Subcutaneous abdominal adipose tissue (tissue), 5 donors: ENCODE measurements around the gene C9orf43.

Experiments
- H3K27ac ChIP-seq: one replicate; pipeline ENCODE4 v1.7.0; 2013; ENCODE audit warnings: low read depth, mild to moderate bottlenecking, inconsistent platforms, low read length, moderate library complexity
- H3K27me3 ChIP-seq, 5 donors: one replicate each; pipeline ENCODE4 v1.7.0; 2013; ENCODE audit warnings: low read length in 5 of 5, inconsistent platforms in 1 of 5; ENCODE audit not compliant: control insufficient read depth in 5 of 5, insufficient read depth in 4 of 5
- H3K36me3 ChIP-seq, 5 donors: one replicate each; pipeline ENCODE4 v1.7.0; 2013; ENCODE audit warnings: low read length in 5 of 5; ENCODE audit not compliant: control insufficient read depth in 5 of 5, insufficient read depth in 5 of 5
- H3K4me1 ChIP-seq, 5 donors: one replicate each; pipeline ENCODE4 v1.7.0; 2013; ENCODE audit warnings: low read length in 5 of 5, mild to moderate bottlenecking in 3 of 5, moderate library complexity in 1 of 5; ENCODE audit not compliant: control insufficient read depth in 5 of 5, insufficient read depth in 5 of 5
- H3K4me3 ChIP-seq, 5 donors: one replicate each; pipeline ENCODE4 v1.7.0; 2013; ENCODE audit warnings: low read length in 5 of 5, low read depth in 1 of 5
- H3K9ac ChIP-seq, 5 donors: one replicate each; pipeline ENCODE4 v1.7.0; 2013; ENCODE audit warnings: low read length in 5 of 5, mild to moderate bottlenecking in 4 of 5, moderate library complexity in 3 of 5
- H3K9me3 ChIP-seq, 5 donors: one replicate each; pipeline ENCODE4 v1.7.0; 2013; ENCODE audit warnings: low read length in 5 of 5; ENCODE audit not compliant: control insufficient read depth in 5 of 5
- donor health status: healthy.
- donor health status: healthy.
- donor health status: healthy.
- donor health status: healthy.
- donor health status: healthy.

C9orf43 gene

DNA sequence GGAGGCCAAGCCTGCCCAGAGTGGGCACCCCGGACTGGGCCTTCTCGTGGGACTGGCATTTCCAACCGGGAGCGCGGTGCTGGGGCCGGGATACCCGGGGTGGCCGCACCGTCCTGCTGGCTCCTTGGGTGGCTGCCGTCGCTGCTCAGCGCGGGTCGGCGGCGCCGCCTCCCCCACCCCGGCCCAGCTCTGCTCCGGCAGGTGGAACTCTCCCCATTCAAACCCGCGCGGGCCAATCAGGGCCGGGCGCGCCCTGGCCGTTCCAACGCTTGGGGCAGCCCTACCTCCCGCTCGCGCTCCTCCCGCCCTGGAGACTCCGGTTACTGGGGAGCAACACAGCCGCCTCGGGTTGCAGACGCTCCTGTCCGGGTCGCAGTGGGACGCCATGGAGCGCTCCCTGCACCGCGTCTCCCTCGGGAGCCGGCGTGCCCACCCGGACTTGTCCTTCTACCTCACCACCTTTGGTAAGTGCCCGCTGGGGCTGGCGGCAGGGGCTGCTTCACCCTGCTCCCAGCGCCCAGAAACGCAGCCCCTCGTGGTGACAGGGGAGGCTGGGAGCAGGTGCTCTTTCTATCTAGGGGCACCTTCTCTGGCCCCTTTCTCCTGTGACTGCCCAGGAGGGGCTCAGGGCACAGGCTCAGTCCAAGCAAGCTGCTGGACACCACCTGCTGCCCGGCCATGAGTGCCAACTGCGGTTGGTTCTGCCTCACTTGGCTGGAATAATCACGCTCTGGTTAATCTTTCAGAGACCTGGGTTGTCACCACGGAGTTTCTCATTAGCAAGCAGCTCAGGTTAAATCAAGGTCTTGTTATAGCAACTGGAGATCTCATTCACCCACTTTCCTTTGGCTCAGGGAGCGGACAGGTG is 53.1 kb downstream of the C9orf43 start, which contains the start of gene RGS3:
Gene RGS3 (plus strand): TSS at position 310 of the 868 bp plus-strand sequence. CDS start 76 bp downstream, at position 386.
- H3K9ac ChIP-seq: no peak within 1 kb of the TSS

GRCh38 chr9:113464286-113464660 is 53.7 kb downstream of the C9orf43 start:
- Histone ChIP-seq H3K4me3 (no peak overlapping the region), H3K4me1 (peaks cover 0 to 15% (median 8%) of the 10 kb centered on the region in 5 donors), H3K36me3 (no peaks in the 10 kb centered on the region), H3K9me3 (peaks cover 0 to 3% (median 0%) of the 10 kb centered on the region in 5 donors), H3K9ac (no peak overlapping the region), H3K27ac (no peak overlapping the region), H3K27me3 (peaks cover 0 to 14% (median 3%) of the 10 kb centered on the region in 5 donors)

More for the DNA sequence above, 53.1 kb downstream of the C9orf43 start, which contains the start of gene RGS3:
- Histone ChIP-seq H3K4me3 (peak within 1 kb of the TSS in 3 of 5 donors; percentile 31 to 51 (median 43)), H3K9me3 (peaks cover 0 to 3% (median 0%) of the 10 kb centered on the region in 5 donors), H3K27me3 (peaks cover 0 to 14% (median 3%) of the 10 kb centered on the region in 5 donors), H3K4me1 (peaks cover 0 to 15% (median 8%) of the 10 kb centered on the region in 5 donors), H3K36me3 (no peaks in the 10 kb centered on the region), H3K27ac (no peak within 1 kb of the TSS)

GRCh38 chr9:113465599-113466140 is 55.1 kb downstream of the C9orf43 start:
- no peaks in the 10 kb centered on the region for H3K36me3 ChIP-seq
- no peak overlapping the region for H3K9ac ChIP-seq
- peaks cover 0 to 14% (median 3%) of the 10 kb centered on the region in 5 donors for H3K27me3 ChIP-seq
- no peak overlapping the region for H3K27ac ChIP-seq
- peaks cover 0 to 3% (median 0%) of the 10 kb centered on the region in 5 donors for H3K9me3 ChIP-seq
- no peak overlapping the region for H3K4me3 ChIP-seq
- H3K4me1 ChIP-seq: peaks cover 0 to 15% (median 8%) of the 10 kb centered on the region in 5 donors

DNA sequence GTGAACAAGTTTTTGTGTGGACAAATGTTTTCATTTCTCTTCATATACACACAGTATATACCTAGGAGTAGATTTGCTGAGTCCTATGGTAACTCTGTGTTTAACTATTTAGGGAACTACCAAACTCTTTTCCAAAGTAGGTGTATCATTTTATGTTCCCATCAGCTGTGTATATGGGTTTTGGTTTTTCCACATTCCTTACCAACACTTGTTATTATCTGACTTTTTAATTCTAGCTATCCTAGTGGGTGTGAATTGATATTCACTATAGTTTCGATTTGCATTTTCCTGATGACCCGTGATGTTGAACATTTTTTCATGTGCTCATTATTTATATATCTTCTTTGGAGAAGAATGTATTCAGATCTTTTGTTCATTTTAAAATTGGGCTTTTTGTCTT is 56.6 kb downstream of the C9orf43 start:
- peaks cover 0 to 3% (median 0%) of the 10 kb centered on the region in 5 donors for H3K9me3 ChIP-seq

DNA sequence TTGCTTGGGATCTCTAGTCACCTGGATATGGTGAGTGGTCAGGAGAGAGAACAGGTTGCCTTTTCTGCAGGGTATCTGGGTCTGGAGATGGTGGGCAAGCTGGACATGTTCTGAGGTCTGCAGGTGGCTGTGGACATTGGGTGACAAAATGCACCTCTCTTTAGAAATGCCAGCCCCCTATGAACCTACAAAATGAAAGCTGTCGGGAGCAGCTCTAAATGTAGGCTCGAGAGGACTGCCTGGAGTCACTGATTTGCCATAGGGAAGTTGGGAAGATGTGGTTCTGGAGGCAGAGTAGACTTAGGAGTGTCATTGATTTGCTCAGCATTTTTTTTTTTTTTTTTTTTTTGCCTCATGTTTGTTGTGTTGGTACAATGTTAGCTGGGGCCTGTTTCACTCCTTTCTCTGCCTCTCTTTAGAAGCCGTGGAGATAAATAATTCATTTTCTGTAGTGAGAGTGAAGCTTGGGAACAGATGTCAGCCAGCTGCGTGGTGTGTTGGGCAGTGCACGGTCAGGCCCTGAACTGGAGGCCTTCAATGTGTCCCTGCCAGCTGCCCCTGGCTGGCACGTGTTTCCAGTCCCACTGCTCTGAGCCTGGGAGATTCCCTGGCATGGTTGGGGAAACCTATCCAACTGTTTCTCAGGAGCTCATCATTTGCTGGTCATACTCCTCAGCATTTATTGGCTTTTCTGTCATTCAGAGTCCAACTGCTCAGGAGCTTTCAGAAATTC is 58.3 kb downstream of the C9orf43 start:
- H3K9ac ChIP-seq: no peak overlapping the region

More for the DNA sequence above, 56.6 kb downstream of the C9orf43 start:
- H3K9ac ChIP-seq: no peak overlapping the region
- H3K4me3 ChIP-seq: no peak overlapping the region
- no peak overlapping the region for H3K27ac ChIP-seq
- H3K27me3 ChIP-seq: peaks cover 0 to 14% (median 3%) of the 10 kb centered on the region in 5 donors
- H3K4me1 ChIP-seq: peaks cover 0 to 15% (median 8%) of the 10 kb centered on the region in 5 donors
- H3K36me3 ChIP-seq: no peaks in the 10 kb centered on the region

DNA sequence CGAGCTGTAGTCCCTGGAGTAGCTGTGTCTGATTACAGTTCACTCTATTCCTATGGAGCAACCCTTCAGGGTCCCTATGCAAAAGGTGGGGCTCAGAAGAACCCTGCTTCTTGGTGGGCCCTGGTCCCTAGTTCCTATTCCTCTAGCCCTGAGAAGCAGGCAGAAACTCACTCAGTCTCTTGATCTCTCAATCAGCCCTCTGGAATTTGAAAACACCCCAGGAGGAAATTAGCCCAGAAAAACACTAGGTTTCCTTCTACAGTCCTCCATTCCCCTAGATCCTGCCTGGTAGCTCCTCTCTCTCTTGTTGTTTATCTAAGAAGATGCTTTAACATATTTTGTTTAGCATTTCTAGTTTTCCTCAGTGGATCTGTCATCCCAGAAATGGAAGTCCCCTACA is 60.6 kb downstream of the C9orf43 start:
- Histone ChIP-seq H3K27me3 (no peaks in the 10 kb centered on the region), H3K9ac (no peak overlapping the region), H3K4me1 (peaks cover 0 to 11% (median 7%) of the 10 kb centered on the region in 5 donors), H3K9me3 (peaks cover 0 to 3% (median 0%) of the 10 kb centered on the region in 5 donors), H3K36me3 (no peaks in the 10 kb centered on the region), H3K27ac (no peak overlapping the region), H3K4me3 (no peak overlapping the region)

More for the DNA sequence above, 58.3 kb downstream of the C9orf43 start:
- peaks cover 0 to 6% (median 0%) of the 10 kb centered on the region in 5 donors for H3K27me3 ChIP-seq
- peaks cover 0 to 3% (median 0%) of the 10 kb centered on the region in 5 donors for H3K9me3 ChIP-seq
- H3K4me3 ChIP-seq: no peak overlapping the region
- H3K27ac ChIP-seq: no peak overlapping the region
- H3K4me1 ChIP-seq: peaks cover 0 to 3% (median under 1%) of the 10 kb centered on the region in 5 donors
- no peaks in the 10 kb centered on the region for H3K36me3 ChIP-seq

DNA sequence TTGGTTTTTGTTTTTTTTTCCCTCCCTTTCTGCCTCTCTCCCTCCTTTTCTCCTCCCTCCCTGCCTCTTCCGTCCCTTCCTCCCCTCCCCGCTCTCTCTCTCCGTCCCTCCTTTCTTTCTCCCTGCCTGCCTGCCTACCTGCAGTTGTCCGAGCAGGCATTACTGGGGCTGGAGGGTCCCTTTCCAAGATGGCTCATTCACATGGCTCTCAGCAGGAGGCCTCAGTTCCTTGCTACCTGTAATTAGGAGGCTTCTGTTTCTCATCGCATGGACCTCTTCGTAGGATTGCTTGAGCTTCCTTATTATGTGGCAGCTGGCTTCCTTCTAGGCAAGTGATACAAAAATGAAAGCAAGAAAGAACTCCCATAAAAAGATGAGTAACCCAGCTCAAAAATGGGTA is 61.0 kb downstream of the C9orf43 start:
- Histone ChIP-seq H3K36me3 (no peaks in the 10 kb centered on the region), H3K4me1 (peaks cover 0 to 11% (median 7%) of the 10 kb centered on the region in 5 donors), H3K9me3 (peaks cover 0 to 3% (median 0%) of the 10 kb centered on the region in 5 donors), H3K9ac (no peak overlapping the region), H3K27me3 (no peaks in the 10 kb centered on the region), H3K4me3 (no peak overlapping the region), H3K27ac (no peak overlapping the region)

GRCh38 chr9:113472199-113472598 is 61.7 kb downstream of the C9orf43 start:
- Histone ChIP-seq H3K27ac (no peak overlapping the region), H3K4me3 (no peak overlapping the region), H3K9ac (no peak overlapping the region), H3K36me3 (no peaks in the 10 kb centered on the region), H3K27me3 (no peaks in the 10 kb centered on the region), H3K9me3 (peaks cover 0 to 1% (median 0%) of the 10 kb centered on the region in 5 donors), H3K4me1 (peaks cover 0 to 11% (median 7%) of the 10 kb centered on the region in 5 donors)

- Histone ChIP-seq H3K36me3 (no peaks in the 10 kb centered on the region), H3K27ac (no peak overlapping the region), H3K27me3 (no peaks in the 10 kb centered on the region), H3K4me1 (peaks cover 0 to 15% (median 10%) of the 10 kb centered on the region in 5 donors), H3K9ac (no peak overlapping the region), H3K9me3 (no peaks in the 10 kb centered on the region), H3K4me3 (no peak overlapping the region)
Observed at GRCh38 chr9:113474360-113475028, 63.9 kb downstream of the C9orf43 start.
